Measurements from ENCODE around the gene FYN.

Gene FYN

GRCh38 chr6:111715321-111715720 lies 157.9 kb downstream of the FYN start:
- no peak for DNase-seq
- no peaks in the 10 kb centered on the region for H3K27me3 ChIP-seq (ENCODE audit: insufficient read depth, low read depth, severe bottlenecking)
- H3K4me3 ChIP-seq (ENCODE audit: low read depth, low read length): no peak overlapping the region
- H3K9me3 ChIP-seq (ENCODE audit: severe bottlenecking): no peaks in the 10 kb centered on the region
- no peak overlapping the region for H3K27ac ChIP-seq
- no peak for TF ChIP-seq CTCF (IDR thresholded peaks at IDR 0.05; ENCODE audit: low read depth, low read length)
- peaks cover 21% of the 10 kb centered on the region for H3K36me3 ChIP-seq

GRCh38 chr6:111714416-111715270 lies 158.6 kb downstream of the FYN start:
- Histone ChIP-seq H3K9me3 (ENCODE audit: severe bottlenecking) (no peaks in the 10 kb centered on the region), H3K4me3 (ENCODE audit: low read depth, low read length) (no peak overlapping the region), H3K27ac (no peak overlapping the region), H3K27me3 (ENCODE audit: insufficient read depth, low read depth, severe bottlenecking) (no peaks in the 10 kb centered on the region), H3K36me3 (peaks cover 21% of the 10 kb centered on the region)
- no peak for DNase-seq
- TF ChIP-seq CTCF (IDR thresholded peaks at IDR 0.05; ENCODE audit: low read depth, low read length): no peak

GRCh38 chr6:111713811-111714210 lies 159.4 kb downstream of the FYN start:
- no peak for DNase-seq
- no peak for TF ChIP-seq CTCF (IDR thresholded peaks at IDR 0.05; ENCODE audit: low read depth, low read length)
- Histone ChIP-seq H3K9me3 (ENCODE audit: severe bottlenecking) (no peaks in the 10 kb centered on the region), H3K4me3 (ENCODE audit: low read depth, low read length) (no peak overlapping the region), H3K27me3 (ENCODE audit: insufficient read depth, low read depth, severe bottlenecking) (no peaks in the 10 kb centered on the region), H3K27ac (no peak overlapping the region), H3K36me3 (peaks cover 21% of the 10 kb centered on the region)

GRCh38 chr6:111713236-111713635 lies 160.0 kb downstream of the FYN start:
- no peak for TF ChIP-seq CTCF (IDR thresholded peaks at IDR 0.05; ENCODE audit: low read depth, low read length)
- H3K27ac ChIP-seq: no peak overlapping the region

GRCh38 chr6:111711984-111712752 lies 161.1 kb downstream of the FYN start:
- Histone ChIP-seq H3K27me3 (ENCODE audit: insufficient read depth, low read depth, severe bottlenecking) (no peaks in the 10 kb centered on the region), H3K27ac (peak overlapping the region; percentile 75), H3K9me3 (ENCODE audit: severe bottlenecking) (no peaks in the 10 kb centered on the region), H3K36me3 (peaks cover 18% of the 10 kb centered on the region), H3K4me3 (ENCODE audit: low read depth, low read length) (no peak overlapping the region)
- TF ChIP-seq CTCF (IDR thresholded peaks at IDR 0.05; ENCODE audit: low read depth, low read length): no peak
- peak; percentile 30 for DNase-seq

More at GRCh38 chr6:111713236-111713635, 160.0 kb downstream of the FYN start:
- DNase-seq: no peak
- H3K36me3 ChIP-seq: peaks cover 21% of the 10 kb centered on the region
- no peak overlapping the region for H3K4me3 ChIP-seq (ENCODE audit: low read depth, low read length)
- no peaks in the 10 kb centered on the region for H3K27me3 ChIP-seq (ENCODE audit: insufficient read depth, low read depth, severe bottlenecking)
- H3K9me3 ChIP-seq (ENCODE audit: severe bottlenecking): no peaks in the 10 kb centered on the region
